Calu3 (cell line): Measurements from ENCODE around the gene PSMD6. TPM values are rescaled to one million over a fixed set of nuclear protein-coding genes. Genes with fewer than 3 reads are reported as not detected.
A peak's percentile ranks its signal among the peaks of the same experiment; 100 is the strongest.

Experiments
- BruUV-seq: library from RNA; stranded (reverse); fragments of 400-500 nt; replicated peaks from 2 replicates; lab custom pipeline; 2021; lab: Mats Ljungman, UMichigan
- CTCF ChIA-PET: fragments of 300-600 bp; sonication (Branson Sonifier 250); formaldehyde crosslinking; loops from one replicate; lab custom pipeline; 2022; ENCODE audit warnings: antibody characterized with exemption; lab: Charles Lee
- DNase-seq: peaks from one replicate; pipeline ENCODE4 v3.0.0; 2022
- H3K27ac Mint-ChIP-seq: one replicate; pipeline ENCODE4 v1.8.0; 2022; ENCODE audit warnings: mixed read lengths; ENCODE audit not compliant: unreplicated experiment
- H3K27me3 Mint-ChIP-seq: one replicate; pipeline ENCODE4 v1.8.0; 2022; ENCODE audit warnings: mixed read lengths; ENCODE audit not compliant: unreplicated experiment
- H3K36me3 Mint-ChIP-seq: one replicate; pipeline ENCODE4 v1.8.0; 2022; ENCODE audit warnings: mild to moderate bottlenecking, moderate library complexity, mixed read lengths; ENCODE audit not compliant: insufficient read depth, unreplicated experiment
- H3K4me1 Mint-ChIP-seq: one replicate; pipeline ENCODE4 v1.8.0; 2022; ENCODE audit warnings: mild to moderate bottlenecking, low read depth, mixed read lengths; ENCODE audit not compliant: unreplicated experiment
- H3K4me3 Mint-ChIP-seq: one replicate; pipeline ENCODE4 v1.8.0; 2022; ENCODE audit warnings: mild to moderate bottlenecking, low read depth, moderate library complexity, mixed read lengths; ENCODE audit not compliant: unreplicated experiment
- H3K9me3 Mint-ChIP-seq: one replicate; pipeline ENCODE4 v1.8.0; 2022; ENCODE audit warnings: low read depth, mixed read lengths; ENCODE audit not compliant: unreplicated experiment
- CTCF ChIP-seq: fragments of 200-600 bp; IDR thresholded peaks from one replicate; pipeline ENCODE4 v1.8.0; 2022; ENCODE audit warnings: antibody characterized with exemption; ENCODE audit not compliant: unreplicated experiment
- intact Hi-C: fragments of 100-400 bp; cut with micrococcal nuclease; formaldehyde crosslinking; loops from one replicate; pipeline ENCODE4 v1.10.0; 2022; ENCODE audit not compliant: unreplicated experiment
- total RNA-seq: library from RNA; stranded (reverse); gene quantifications from 2 replicates; pipeline ENCODE4 v1.2.3, GENCODE V29; 2022

The PSMD6 gene
- total RNA-seq, 1 experiment from 2014 or later = 73.3 TPM

DNA sequence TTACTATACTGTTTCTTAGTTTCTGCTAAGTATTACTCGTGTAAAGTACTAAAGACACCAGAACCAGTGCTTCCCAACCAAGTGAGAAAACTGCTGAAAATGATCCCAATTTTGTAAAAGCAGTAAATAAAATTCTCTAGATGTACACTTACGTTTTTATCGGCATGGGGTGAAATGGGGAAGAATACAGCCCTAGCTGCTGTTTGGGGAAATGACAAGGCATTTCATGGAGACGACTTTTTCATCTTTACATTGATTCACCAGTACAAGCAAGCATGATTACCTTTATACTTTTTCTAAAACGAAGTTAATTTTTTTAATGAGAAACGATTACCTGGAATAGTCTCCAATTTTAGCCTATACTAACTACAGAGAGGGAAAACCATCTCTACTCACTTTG, 1.4 kb downstream of the PSMD6 start:
- peaks cover 8% of the 10 kb centered on the region for H3K4me1 Mint-ChIP-seq
- H3K9me3 Mint-ChIP-seq = no peaks in the 10 kb centered on the region
- H3K27me3 Mint-ChIP-seq = peaks cover 4% of the 10 kb centered on the region
- H3K4me3 Mint-ChIP-seq = peak overlapping the region; percentile 78
- intact Hi-C loops = loop anchor here (2.0 kb wide), 1 partner anchor 377 kb away; no protein-coding TSS in a partner anchor
- TF ChIP-seq CTCF = no peak
- no peak for DNase-seq
- CTCF ChIA-PET = no interaction called here
- H3K36me3 Mint-ChIP-seq = peaks cover 32% of the 10 kb centered on the region
- no TSS peak for BruUV-seq
- peak overlapping the region; percentile 84 for H3K27ac Mint-ChIP-seq

DNA sequence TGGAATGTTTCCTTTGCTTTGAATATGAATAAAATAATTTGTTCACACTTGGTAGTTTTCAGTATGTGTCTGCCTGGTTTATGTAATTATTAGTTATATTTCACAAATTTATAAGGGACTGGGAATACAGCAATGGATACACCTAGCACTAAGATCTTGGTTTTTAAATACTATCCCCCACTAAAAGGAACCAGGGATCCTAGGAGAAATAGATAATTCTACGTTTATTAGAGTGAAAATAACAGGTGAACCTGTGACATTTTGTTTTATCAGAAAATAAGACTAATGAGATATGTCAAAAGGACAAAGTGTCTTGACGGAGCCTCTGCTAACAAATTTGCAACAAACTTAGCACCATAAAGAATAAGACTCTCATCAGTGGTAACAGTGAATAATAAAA, 3.4 kb downstream of the PSMD6 start:
- CTCF ChIA-PET = no interaction called here
- Mint-ChIP-seq H3K4me3 (no peak overlapping the region), H3K36me3 (peaks cover 40% of the 10 kb centered on the region), H3K4me1 (peaks cover 8% of the 10 kb centered on the region), H3K9me3 (no peaks in the 10 kb centered on the region), H3K27ac (no peak overlapping the region), H3K27me3 (no peaks in the 10 kb centered on the region)
- DNase-seq = no peak
- no TSS peak for BruUV-seq
- intact Hi-C loops = no loop called here
- no peak for TF ChIP-seq CTCF

GRCh38 chr3:64019271-64019670, 4.0 kb downstream of the PSMD6 start:
- no TSS peak for BruUV-seq
- Mint-ChIP-seq H3K27ac (no peak overlapping the region), H3K36me3 (peaks cover 46% of the 10 kb centered on the region), H3K4me3 (no peak overlapping the region), H3K27me3 (no peaks in the 10 kb centered on the region), H3K9me3 (no peaks in the 10 kb centered on the region), H3K4me1 (peaks cover 8% of the 10 kb centered on the region)
- TF ChIP-seq CTCF = no peak
- CTCF ChIA-PET = no interaction called here
- intact Hi-C loops = no loop called here
- DNase-seq = no peak

DNA sequence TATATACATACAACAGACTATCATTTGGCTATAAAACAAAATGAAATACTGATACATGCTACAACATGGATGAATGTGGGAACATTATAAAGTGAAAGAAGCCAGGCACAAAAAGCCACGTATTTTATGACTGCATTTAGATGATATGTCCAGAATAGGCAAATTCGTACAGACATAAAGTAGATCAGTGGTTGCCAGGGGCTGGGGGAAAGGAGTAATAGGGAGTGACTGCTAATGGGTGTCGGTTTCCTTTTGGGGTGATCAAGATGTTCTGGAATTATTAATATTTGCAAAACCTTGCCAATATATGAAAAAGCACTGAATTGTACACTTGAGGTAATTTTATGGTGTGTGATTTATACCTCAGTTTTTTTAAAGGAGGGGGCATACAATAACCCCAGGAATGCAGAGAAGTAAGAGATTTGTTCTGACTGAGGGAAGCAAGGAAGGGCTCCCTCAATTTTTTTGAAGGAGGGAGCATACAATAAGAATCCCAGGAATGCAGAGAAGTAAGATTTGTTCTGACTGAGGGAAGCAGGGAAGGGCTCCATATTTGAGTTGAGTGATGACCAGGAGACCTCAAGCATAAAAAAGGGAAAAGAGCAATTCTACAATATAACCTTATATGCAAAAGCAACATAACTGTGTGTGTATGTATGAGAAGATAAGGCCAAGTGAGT, 6.2 kb downstream of the PSMD6 start:
- no peak overlapping the region for H3K27ac Mint-ChIP-seq
- no peak for TF ChIP-seq CTCF
- CTCF ChIA-PET = no interaction called here
- peaks cover 42% of the 10 kb centered on the region for H3K36me3 Mint-ChIP-seq
- no peak overlapping the region for H3K4me3 Mint-ChIP-seq
- no peaks in the 10 kb centered on the region for H3K27me3 Mint-ChIP-seq
- DNase-seq = no peak
- no peaks in the 10 kb centered on the region for H3K9me3 Mint-ChIP-seq
- BruUV-seq = no TSS peak
- intact Hi-C loops = no loop called here
- peaks cover 3% of the 10 kb centered on the region for H3K4me1 Mint-ChIP-seq
